ENCODE data around the gene LAMB1. TPM values are rescaled to one million over a fixed set of nuclear protein-coding genes. Genes with fewer than 3 reads are reported as not detected.

LAMB1 gene
- total RNA-seq, 1 experiment from 2014 or later: 32.0 TPM

DNA sequence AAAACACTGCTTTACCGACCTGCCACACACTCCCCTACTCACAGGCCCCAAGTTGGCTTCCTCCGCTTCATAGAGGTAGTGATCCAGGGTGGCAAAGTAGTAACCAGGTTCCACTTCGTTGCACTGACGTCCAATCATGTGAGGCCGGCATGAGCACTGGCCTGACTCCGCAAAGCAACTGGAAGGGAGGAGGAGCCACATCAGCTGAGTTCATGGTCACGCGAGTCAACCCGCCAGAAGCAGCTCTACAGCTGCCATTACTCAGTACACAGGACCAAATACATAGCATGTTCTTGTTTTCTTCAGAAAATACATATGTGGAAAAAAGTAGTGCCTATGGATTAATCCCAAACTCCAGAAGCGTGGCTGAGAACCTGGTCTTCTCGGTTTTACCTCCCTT, 38.5 kb downstream of the LAMB1 start:
- H3K27me3 ChIP-seq (ENCODE audit: insufficient read depth, low read length): no peaks in the 10 kb centered on the region
- CTCF ChIA-PET: no interaction called here
- H3K36me3 ChIP-seq (ENCODE audit: control insufficient read depth in 1 of 2, insufficient read depth in 2 of 2, low read length in 2 of 2): peaks cover 0 to 11% of the 10 kb centered on the region in 2 experiments; a peak in 3 of 4 replicates
- intact Hi-C loops (cut with micrococcal nuclease): no loop called here
- no peaks in the 10 kb centered on the region for H3K79me2 ChIP-seq (ENCODE audit: insufficient read depth, low read length)
- ATAC-seq: no peak
- H3K27ac ChIP-seq (ENCODE audit: low read depth, low read length): no peak overlapping the region
- H4K20me1 ChIP-seq (ENCODE audit: insufficient read depth): no peaks in the 10 kb centered on the region
- POLR2A ChIA-PET: no interaction called here
- no peak overlapping the region for H3K9ac ChIP-seq (ENCODE audit: low read length)
- DNase-seq (ENCODE audit: low read depth, low spot score): no peak
- no peak for TF ChIP-seq TCF7L2 (IDR thresholded peaks at IDR 0.05; ENCODE audit: borderline replicate concordance, extremely low read depth, insufficient read depth, insufficient read length)
- TF ChIP-seq ELF1 (IDR thresholded peaks at IDR 0.05; ENCODE audit: borderline replicate concordance, low read depth): no peak
- no peak for TF ChIP-seq EGR1 (IDR thresholded peaks at IDR 0.05; ENCODE audit: low read depth)
- TF ChIP-seq, protein P1, sequence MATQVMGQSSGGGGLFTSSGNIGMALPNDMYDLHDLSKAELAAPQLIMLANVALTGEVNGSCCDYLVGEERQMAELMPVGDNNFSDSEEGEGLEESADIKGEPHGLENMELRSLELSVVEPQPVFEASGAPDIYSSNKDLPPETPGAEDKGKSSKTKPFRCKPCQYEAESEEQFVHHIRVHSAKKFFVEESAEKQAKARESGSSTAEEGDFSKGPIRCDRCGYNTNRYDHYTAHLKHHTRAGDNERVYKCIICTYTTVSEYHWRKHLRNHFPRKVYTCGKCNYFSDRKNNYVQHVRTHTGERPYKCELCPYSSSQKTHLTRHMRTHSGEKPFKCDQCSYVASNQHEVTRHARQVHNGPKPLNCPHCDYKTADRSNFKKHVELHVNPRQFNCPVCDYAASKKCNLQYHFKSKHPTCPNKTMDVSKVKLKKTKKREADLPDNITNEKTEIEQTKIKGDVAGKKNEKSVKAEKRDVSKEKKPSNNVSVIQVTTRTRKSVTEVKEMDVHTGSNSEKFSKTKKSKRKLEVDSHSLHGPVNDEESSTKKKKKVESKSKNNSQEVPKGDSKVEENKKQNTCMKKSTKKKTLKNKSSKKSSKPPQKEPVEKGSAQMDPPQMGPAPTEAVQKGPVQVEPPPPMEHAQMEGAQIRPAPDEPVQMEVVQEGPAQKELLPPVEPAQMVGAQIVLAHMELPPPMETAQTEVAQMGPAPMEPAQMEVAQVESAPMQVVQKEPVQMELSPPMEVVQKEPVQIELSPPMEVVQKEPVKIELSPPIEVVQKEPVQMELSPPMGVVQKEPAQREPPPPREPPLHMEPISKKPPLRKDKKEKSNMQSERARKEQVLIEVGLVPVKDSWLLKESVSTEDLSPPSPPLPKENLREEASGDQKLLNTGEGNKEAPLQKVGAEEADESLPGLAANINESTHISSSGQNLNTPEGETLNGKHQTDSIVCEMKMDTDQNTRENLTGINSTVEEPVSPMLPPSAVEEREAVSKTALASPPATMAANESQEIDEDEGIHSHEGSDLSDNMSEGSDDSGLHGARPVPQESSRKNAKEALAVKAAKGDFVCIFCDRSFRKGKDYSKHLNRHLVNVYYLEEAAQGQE (IDR thresholded peaks at IDR 0.05; ENCODE audit: low read depth): no peak
- TF ChIP-seq, protein P2, sequence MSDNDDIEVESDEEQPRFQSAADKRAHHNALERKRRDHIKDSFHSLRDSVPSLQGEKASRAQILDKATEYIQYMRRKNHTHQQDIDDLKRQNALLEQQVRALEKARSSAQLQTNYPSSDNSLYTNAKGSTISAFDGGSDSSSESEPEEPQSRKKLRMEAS (IDR thresholded peaks at IDR 0.05): no peak
- no peak for TF ChIP-seq EZH2phosphoT487 (IDR thresholded peaks at IDR 0.05; ENCODE audit: borderline replicate concordance)
- no peak for TF ChIP-seq CEBPB (IDR thresholded peaks at IDR 0.05; ENCODE audit: low read depth)
- TF ChIP-seq ZFX (IDR thresholded peaks at IDR 0.05): no peak
- no peak for TF ChIP-seq SP1 (IDR thresholded peaks at IDR 0.05; ENCODE audit: low read depth)
- TF ChIP-seq, protein P3, sequence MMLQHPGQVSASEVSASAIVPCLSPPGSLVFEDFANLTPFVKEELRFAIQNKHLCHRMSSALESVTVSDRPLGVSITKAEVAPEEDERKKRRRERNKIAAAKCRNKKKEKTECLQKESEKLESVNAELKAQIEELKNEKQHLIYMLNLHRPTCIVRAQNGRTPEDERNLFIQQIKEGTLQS (IDR thresholded peaks at IDR 0.05): no peak
- TF ChIP-seq SRF (IDR thresholded peaks at IDR 0.05; ENCODE audit: low read depth): no peak
- TF ChIP-seq EZH2 (IDR thresholded peaks at IDR 0.05): no peak
- TF ChIP-seq YY1 (IDR thresholded peaks at IDR 0.05; ENCODE audit: extremely low read depth, insufficient replicate concordance, low read depth, low read length): no peak
- TF ChIP-seq RAD21 (IDR thresholded peaks at IDR 0.05; ENCODE audit: low read depth): no peak
- RAD21 ChIA-PET (ENCODE audit: low non-redundant PET in 1 of 2, low total read pairs in 2 of 2, uncharacterized antibody in 2 of 2, unreplicated experiment in 2 of 2): interaction anchor here in 1 of 2 experiments (0.6 kb wide), 1 partner anchor 82 kb away, joined by 3 read pairs; no protein-coding TSS in a partner anchor
- no peak overlapping the region for H3K4me2 ChIP-seq (ENCODE audit: low read length)
- H2AFZ ChIP-seq (ENCODE audit: low read depth, low read length, poor library complexity, severe bottlenecking): no peak overlapping the region
- no peaks in the 10 kb centered on the region for H3K9me2 ChIP-seq (ENCODE audit: insufficient read depth)
- no peaks in the 10 kb centered on the region for H3K4me1 ChIP-seq (ENCODE audit: control insufficient read depth in 1 of 2, insufficient read depth in 2 of 2, low read length in 2 of 2)
- H3K9me3 ChIP-seq (ENCODE audit: control insufficient read depth in 1 of 2, insufficient read depth in 1 of 2, low read depth in 1 of 2, low read length in 2 of 2): no peaks in the 10 kb centered on the region
- no TSS peak for BruUV-seq (replicated peaks)
- H3K4me3 ChIP-seq (replicated peaks in 1 of 2; ENCODE audit: low read depth in 1 of 2, low read length in 2 of 2): no peak overlapping the region

Measured in HCT116 (cell line).